GM18507 (cell line): ENCODE data around the gene BICD1.

Source experiments
- DNase-seq: peaks from one replicate; pipeline ENCODE4 v3.0.0; 2011; ENCODE audit warnings: low read depth; ENCODE audit not compliant: insufficient read length; ENCODE audit errors: extremely low spot score
- FAIRE-seq: peaks from 2 replicates; lab custom pipeline; 2011; peaks lifted over from hg19 to GRCh38; lab: Jason Lieb, UNC

Gene BICD1

DNA sequence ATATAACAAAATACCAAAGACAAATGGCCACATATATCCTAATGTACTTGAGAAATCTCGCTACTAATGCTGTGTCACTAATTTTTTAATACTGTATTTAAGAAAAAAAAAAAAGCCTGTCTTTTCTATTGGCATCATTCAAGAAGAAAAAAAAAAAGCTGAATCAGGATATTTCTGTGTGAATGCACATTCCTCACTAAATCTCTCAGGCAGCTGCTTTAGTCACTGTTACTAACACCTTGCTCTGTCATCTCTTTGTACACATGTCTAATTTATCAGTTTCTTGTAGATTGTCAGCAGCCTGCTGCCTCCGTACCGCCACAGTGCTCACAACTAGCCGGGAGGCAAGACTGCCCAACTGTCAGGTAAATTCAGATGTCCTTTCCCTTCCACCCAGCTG, 260.7 kb downstream of the BICD1 start:
- FAIRE-seq (no peak), DNase-seq (no peak)

DNA sequence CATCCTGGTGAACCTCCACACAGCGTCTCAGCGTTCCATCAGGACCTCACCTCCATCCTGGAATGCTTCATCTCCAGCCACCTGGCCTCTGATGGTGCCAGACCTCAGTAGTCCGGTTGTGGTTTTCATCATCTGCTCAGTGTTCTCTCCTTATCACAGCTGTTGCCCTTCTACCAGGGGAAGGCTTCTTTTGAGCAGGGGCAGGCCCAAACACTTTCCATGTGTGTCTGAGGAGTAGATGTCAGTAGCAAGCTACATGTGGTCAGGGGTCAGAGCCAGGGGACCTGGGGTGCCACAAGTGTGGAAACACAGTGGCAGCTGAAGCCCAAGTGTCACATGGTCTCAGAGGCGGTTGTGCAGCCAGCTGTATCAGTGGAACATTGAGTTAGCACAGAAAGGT, 262.6 kb downstream of the BICD1 start:
- no peak for FAIRE-seq
- no peak for DNase-seq

- no peak for FAIRE-seq
These were observed 270.9 kb downstream of the BICD1 start for GRCh38 chr12:32377344-32378055.

DNA sequence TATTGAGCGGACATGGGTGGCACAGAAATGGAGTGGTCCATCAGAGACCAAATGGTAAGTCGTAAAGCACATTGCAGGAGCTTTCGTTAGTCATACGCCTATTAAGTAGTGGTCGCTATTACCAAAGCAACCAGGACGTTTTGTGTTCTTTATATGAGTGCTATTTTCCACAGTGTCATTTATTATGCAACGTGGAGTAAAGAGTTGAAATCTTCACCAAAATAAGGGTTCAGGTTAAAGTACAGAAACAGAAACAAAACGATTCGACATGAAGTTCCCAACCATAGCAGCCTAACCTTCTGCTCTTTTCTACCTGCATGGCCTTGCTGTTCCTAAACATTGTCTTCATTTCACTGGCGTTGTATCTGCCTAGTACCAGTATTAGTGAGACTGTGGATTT, 272.6 kb downstream of the BICD1 start:
- DNase-seq, result no peak
- no peak for FAIRE-seq

More at GRCh38 chr12:32377344-32378055, 270.9 kb downstream of the BICD1 start:
- DNase-seq, result no peak

DNA sequence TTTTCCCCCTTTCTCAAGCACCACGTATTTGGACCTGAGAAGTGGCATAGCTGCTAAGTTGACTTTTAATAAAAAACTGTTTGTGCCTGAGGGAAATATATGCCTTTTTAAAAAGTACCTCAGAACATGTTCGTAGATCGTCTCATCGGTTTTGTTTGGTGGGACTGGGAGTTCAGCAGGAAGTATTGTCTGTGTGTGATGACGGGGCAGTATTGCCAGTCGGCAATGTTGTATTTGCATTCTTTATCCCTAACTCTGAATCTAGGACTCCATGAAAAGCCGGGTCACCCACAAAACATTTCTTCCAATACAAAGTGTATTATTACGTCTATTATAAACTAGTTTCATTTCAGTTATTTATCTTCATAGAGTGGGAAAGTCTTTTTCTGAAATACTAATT, 273.0 kb downstream of the BICD1 start:
- no peak for DNase-seq
- FAIRE-seq, result peak; percentile 12

DNA sequence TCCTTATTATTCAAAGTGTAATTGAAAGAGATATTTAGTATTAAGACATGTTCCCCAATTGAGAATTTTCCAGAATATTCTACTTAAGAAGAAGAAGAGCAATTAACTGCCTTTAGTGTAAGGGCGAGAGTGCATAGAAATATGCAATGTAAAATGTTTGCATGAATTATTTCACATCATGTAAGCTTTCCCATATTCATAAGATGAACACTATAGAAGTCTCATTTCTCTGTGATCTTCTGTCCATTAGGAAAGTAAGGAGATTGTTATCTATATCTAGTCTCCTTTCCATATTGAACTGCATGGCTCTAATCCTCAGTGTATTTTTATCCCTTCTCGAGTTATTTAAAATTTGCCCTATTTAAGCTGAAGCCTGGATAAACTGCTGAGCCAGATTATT, 275.6 kb downstream of the BICD1 start:
- no peak for FAIRE-seq
- DNase-seq, result no peak

DNA sequence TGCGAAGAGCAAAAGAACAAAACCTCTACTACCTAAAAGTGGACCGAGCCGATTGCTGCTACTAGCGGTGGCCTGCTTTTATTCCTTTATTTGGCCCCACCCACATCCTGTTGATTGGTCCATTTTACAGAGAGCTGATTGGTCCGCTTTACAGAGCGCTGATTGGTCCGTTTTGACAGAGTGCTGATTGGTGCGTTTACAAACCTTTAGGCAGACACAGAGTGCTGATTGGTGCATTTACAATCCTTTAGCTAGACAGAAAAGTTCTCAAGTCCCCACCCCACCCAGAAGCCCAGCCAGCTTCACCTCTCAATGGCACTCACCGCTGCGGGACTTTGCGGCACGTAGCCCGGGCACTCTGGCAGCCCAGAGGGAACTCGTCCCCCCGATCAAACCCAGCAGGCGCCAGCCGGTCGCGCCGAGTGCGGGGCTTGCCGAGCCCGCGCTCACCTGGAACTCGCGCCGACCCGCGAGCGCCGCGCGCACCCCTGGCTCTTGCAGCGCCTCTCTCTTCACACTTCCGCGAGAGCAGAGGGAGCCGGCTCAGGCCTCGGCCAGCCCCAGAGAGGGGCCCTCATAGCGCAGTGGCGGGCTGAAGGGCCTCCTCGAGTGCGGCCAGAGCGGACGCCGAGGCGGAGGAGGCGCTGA, 284.0 kb downstream of the BICD1 start:
- no peak for FAIRE-seq

DNA sequence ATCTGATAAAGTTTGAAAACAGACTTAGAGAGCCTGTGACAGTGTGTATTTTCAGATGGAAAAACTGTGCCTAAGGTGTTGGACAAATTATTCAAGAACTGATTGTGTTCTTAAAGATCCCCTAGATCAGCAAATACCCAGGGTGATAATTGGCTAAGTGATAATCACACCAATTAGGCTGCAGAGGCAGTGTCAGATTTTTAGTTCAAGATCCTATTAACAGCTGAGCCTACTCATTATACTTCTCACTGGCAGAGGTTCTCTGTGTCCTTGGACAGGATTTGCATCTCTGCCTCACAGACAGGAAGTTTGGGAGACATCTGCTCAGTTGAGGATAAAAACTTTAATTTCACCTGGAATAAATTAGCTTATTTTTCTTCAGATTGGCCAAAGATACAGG, 288.4 kb downstream of the BICD1 start:
- DNase-seq (no peak), FAIRE-seq (no peak)

More for the DNA sequence above, 284.0 kb downstream of the BICD1 start:
- no peak for DNase-seq

GRCh38 chr12:32397696-32398095, 291.0 kb downstream of the BICD1 start:
- no peak for DNase-seq
- no peak for FAIRE-seq

DNA sequence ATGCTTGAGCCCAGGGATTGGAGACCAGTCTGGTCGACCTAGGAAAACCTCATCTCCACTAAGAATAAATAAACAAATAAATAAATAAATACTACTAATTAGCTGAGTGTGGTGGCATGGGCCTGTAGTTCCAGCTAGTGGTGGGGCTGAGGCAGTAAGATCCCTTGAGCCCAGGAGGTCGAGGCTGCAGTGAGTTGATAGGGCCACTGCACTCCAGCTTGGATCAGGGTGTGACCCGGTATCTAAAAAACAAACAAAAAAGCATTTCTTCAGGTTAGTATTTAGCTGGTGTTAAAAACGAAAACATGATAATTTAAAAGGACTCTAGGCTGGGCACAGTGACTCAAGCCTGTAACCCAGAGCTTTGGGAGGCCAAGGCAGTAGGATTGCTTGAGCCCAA, 291.5 kb downstream of the BICD1 start:
- FAIRE-seq, result no peak
- DNase-seq, result no peak

GRCh38 chr12:32398816-32399369, 292.2 kb downstream of the BICD1 start:
- no peak for DNase-seq
- no peak for FAIRE-seq

DNA sequence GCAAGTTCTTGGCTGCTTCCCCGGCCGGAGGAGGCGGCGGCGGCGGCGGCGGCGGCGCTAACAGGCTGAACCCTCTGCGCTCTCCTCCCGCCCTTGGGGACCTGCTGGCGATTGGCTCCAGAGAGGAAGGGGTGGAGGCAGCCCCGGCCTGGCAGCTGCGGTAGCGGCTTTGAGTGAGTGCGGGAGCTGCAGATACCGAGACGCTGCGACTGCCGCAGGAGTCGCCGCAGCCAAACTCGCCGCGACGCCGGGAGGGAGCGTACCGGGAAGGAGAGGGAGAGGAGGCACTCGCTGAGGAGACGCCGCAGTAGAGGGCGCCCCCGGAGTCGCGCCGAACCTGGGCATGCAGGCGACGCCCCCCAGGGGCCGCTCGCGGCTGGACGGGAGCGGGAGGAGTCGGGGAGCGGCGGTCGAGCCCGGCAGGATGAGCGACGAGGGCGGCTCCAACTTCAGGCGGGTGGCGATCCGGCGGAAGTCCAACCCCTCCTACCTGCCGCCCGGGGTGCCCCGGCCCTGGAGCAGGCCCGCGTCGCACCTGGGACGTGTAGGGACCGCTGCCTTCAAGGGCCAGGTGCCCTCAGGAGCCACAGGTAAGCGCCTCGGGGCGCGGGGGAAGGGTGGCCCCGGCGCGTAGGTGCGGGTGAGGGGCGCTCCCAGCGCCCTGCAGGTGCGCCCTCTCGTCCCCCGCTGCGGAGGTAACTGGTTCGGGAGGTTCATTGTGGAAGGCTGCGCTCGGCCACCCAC, 292.9 kb downstream of the BICD1 start, which contains the start of gene FGD4:
Gene FGD4 (plus strand): TSS at position 189 of the 744 bp plus-strand sequence.
- FAIRE-seq (no peak), DNase-seq (peak; percentile 54)

GRCh38 chr12:32400114-32400672, 293.5 kb downstream of the BICD1 start:
- DNase-seq, result no peak
- no peak for FAIRE-seq

DNA sequence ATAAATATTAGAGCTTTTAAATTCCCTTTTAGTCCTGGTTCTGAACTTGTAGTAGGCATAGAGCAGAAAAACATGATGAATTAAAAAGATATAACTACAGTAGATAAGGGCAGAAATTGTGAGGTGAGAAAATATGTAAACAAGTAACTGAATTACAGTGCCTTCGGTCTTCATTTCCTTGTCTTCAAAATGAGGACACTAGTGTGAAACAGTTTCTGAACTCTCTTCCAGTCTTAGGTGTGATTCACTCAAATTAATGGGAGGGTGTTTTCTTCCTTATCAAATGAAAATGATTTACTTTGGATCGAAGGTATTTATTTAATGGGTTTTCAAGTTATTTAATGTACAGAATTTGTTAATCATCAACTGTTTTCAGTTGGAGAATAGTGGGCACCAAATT, 294.2 kb downstream of the BICD1 start:
- DNase-seq (no peak), FAIRE-seq (no peak)

GRCh38 chr12:32402170-32402569, 295.5 kb downstream of the BICD1 start:
- FAIRE-seq, result no peak
- DNase-seq, result no peak

GRCh38 chr12:32402946-32403345, 296.3 kb downstream of the BICD1 start:
- DNase-seq, result no peak
- no peak for FAIRE-seq

- DNase-seq (no peak), FAIRE-seq (no peak)
These were observed 301.1 kb downstream of the BICD1 start for GRCh38 chr12:32407795-32408194.

DNA sequence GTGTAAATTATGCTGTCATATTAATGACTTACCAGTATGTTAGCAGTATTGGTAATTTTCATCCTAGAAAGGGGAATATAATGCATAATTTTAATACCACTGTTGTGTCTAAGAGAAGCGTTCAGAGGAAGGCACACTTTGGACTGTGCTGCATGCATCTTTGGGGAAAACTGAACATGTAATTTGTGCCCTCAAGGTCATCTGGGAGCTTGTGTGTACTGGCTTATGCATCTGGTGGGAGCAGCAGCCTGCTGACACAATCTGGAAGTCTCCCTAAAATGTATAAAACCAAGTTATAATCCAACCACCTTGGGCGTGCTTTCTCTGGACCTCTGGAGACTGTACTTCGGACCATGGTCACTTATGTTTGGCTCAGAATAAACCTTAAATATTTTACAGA, 306.8 kb downstream of the BICD1 start:
- DNase-seq (no peak), FAIRE-seq (no peak)

- FAIRE-seq (no peak), DNase-seq (no peak)
These were observed 311.6 kb downstream of the BICD1 start for GRCh38 chr12:32418221-32418620.

DNA sequence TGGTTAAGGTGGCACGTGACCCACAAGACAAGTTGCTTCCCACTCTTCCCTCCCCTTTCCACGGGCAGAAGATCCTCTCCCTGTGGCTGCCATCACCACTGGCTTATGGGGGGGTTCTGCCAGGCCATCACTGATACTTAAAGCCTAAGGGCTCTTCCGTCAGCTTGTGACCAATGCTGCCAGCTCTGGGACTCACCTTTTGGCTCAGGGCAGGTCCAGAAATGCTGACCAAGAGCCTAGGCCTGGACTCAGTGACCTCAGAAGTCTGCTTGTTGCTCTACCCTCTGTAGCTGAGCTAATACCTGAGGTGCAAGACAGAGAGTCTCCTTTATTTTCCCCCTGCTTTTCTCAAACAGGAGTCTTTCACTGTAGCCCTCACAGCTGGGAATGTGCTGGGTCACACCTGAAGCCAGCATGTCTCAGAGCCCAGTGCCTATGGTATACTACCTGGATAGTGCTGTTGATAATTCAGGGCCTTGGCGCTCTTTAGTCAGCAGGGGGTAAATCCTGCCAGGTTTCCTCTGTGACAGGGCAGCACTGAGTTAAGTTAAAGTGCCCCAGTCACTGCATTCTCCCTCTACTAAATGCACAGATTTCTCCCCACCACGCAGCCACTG, 312.4 kb downstream of the BICD1 start:
- FAIRE-seq (no peak), DNase-seq (no peak)
